ENCODE data around the gene RBFOX1.
A peak's percentile ranks its signal among the peaks of the same experiment; 100 is the strongest.

RBFOX1 gene

GRCh38 chr16:7373776-7374175, 41.1 kb downstream of the RBFOX1 start:
- DNase-seq (ENCODE audit: low read depth), result no peak

GRCh38 chr16:7374614-7375174, 42.0 kb downstream of the RBFOX1 start:
- no peak for DNase-seq (ENCODE audit: low read depth)

- DNase-seq (ENCODE audit: low read depth), result no peak
Observed at GRCh38 chr16:7376227-7376626, 43.6 kb downstream of the RBFOX1 start.

- DNase-seq (ENCODE audit: low read depth), result no peak
Observed at GRCh38 chr16:7377231-7377630, 44.6 kb downstream of the RBFOX1 start.

- no peak for DNase-seq (ENCODE audit: low read depth)
Observed at GRCh38 chr16:7378024-7378695, 45.5 kb downstream of the RBFOX1 start.

GRCh38 chr16:7380441-7380840, 47.8 kb downstream of the RBFOX1 start:
- DNase-seq (ENCODE audit: low read depth), result no peak

GRCh38 chr16:7380911-7381310, 48.3 kb downstream of the RBFOX1 start:
- no peak for DNase-seq (ENCODE audit: low read depth)

GRCh38 chr16:7381671-7382070, 49.0 kb downstream of the RBFOX1 start:
- DNase-seq (ENCODE audit: low read depth), result no peak

- no peak for DNase-seq (ENCODE audit: low read depth)
Observed at GRCh38 chr16:7382521-7382920, 49.9 kb downstream of the RBFOX1 start.

GRCh38 chr16:7390974-7391373, 58.3 kb downstream of the RBFOX1 start:
- no peak for DNase-seq (ENCODE audit: low read depth)

GRCh38 chr16:7391694-7392093, 59.0 kb downstream of the RBFOX1 start:
- no peak for DNase-seq (ENCODE audit: low read depth)

- no peak for DNase-seq (ENCODE audit: low read depth)
Observed at GRCh38 chr16:7392206-7392605, 59.6 kb downstream of the RBFOX1 start.

- DNase-seq (ENCODE audit: low read depth), result no peak
Observed at GRCh38 chr16:7393680-7394079, 61.0 kb downstream of the RBFOX1 start.

- no peak for DNase-seq (ENCODE audit: low read depth)
Observed at GRCh38 chr16:7394720-7395336, 62.2 kb downstream of the RBFOX1 start.

GRCh38 chr16:7397901-7398300, 65.3 kb downstream of the RBFOX1 start:
- DNase-seq (ENCODE audit: low read depth), result peak; percentile 1

- DNase-seq (ENCODE audit: low read depth), result no peak
Observed at GRCh38 chr16:7398536-7398935, 65.9 kb downstream of the RBFOX1 start.

- no peak for DNase-seq (ENCODE audit: low read depth)
Observed at GRCh38 chr16:7399296-7399695, 66.7 kb downstream of the RBFOX1 start.

- no peak for DNase-seq (ENCODE audit: low read depth)
Observed at GRCh38 chr16:7400117-7400890, 67.7 kb downstream of the RBFOX1 start.

GRCh38 chr16:7404217-7404616, 71.6 kb downstream of the RBFOX1 start:
- DNase-seq (ENCODE audit: low read depth), result no peak

GRCh38 chr16:7405166-7405565, 72.5 kb downstream of the RBFOX1 start:
- no peak for DNase-seq (ENCODE audit: low read depth)

- no peak for DNase-seq (ENCODE audit: low read depth)
Observed at GRCh38 chr16:7408700-7409365, 76.2 kb downstream of the RBFOX1 start.

- no peak for DNase-seq (ENCODE audit: low read depth)
Observed at GRCh38 chr16:7419441-7419840, 86.8 kb downstream of the RBFOX1 start.
